NB4 (cell line): ENCODE results near the gene EAF2.

Source experiments
- MYC ChIP-seq: IDR thresholded peaks from 2 replicates; pipeline ENCODE4 v1.6.1; 2011; ENCODE audit warnings: low read depth, low read length
- POLR2A ChIP-seq: IDR thresholded peaks from 2 replicates; pipeline ENCODE4 v1.6.1; 2011; ENCODE audit warnings: mild to moderate bottlenecking; ENCODE audit not compliant: insufficient read length; ENCODE audit errors: extremely low read depth
- TF ChIP-seq, protein P1 (sequence below): IDR thresholded peaks from one replicate; pipeline ENCODE4 v1.5.1; 2012; ENCODE audit warnings: low read depth, low read length
- TF ChIP-seq, protein P2 (sequence below): IDR thresholded peaks from 2 replicates; pipeline ENCODE4 v1.6.1; 2011; ENCODE audit warnings: low read depth, low read length

DNA sequence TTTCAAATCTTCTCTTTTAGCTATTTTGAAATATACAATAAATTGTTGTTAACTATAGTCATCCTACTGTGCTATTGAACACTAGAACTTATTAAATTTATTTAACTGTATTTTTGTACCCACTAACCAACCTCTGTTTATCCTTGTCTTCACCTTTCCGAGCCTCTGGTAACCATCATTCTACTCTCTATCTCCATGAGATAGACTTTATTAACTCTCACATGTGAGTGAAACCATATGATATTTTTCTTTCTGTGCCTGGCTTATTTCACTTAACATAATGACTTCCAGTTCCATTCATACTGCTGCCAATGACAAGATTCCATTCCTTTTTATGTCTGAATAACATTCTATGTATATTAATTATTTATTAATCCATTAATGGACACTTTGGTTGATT lies 43.4 kb downstream of the EAF2 start:
- TF ChIP-seq, protein P1, sequence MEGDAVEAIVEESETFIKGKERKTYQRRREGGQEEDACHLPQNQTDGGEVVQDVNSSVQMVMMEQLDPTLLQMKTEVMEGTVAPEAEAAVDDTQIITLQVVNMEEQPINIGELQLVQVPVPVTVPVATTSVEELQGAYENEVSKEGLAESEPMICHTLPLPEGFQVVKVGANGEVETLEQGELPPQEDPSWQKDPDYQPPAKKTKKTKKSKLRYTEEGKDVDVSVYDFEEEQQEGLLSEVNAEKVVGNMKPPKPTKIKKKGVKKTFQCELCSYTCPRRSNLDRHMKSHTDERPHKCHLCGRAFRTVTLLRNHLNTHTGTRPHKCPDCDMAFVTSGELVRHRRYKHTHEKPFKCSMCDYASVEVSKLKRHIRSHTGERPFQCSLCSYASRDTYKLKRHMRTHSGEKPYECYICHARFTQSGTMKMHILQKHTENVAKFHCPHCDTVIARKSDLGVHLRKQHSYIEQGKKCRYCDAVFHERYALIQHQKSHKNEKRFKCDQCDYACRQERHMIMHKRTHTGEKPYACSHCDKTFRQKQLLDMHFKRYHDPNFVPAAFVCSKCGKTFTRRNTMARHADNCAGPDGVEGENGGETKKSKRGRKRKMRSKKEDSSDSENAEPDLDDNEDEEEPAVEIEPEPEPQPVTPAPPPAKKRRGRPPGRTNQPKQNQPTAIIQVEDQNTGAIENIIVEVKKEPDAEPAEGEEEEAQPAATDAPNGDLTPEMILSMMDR: no peak
- no peak for TF ChIP-seq POLR2A
- TF ChIP-seq, protein P2, sequence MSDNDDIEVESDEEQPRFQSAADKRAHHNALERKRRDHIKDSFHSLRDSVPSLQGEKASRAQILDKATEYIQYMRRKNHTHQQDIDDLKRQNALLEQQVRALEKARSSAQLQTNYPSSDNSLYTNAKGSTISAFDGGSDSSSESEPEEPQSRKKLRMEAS: no peak
- TF ChIP-seq MYC: no peak
